GM21737 (cell line): ENCODE results near the gene C6orf163.
A peak's percentile ranks its signal among the peaks of the same experiment; 100 is the strongest.

ENCODE experiments used
- ATAC-seq: cut with Tn5 transposase; IDR thresholded peaks from one replicate; pipeline ENCODE4 v1.9.1; 2021; ENCODE audit warnings: mild to moderate bottlenecking, moderate library complexity; ENCODE audit not compliant: unreplicated experiment

The C6orf163 gene

DNA sequence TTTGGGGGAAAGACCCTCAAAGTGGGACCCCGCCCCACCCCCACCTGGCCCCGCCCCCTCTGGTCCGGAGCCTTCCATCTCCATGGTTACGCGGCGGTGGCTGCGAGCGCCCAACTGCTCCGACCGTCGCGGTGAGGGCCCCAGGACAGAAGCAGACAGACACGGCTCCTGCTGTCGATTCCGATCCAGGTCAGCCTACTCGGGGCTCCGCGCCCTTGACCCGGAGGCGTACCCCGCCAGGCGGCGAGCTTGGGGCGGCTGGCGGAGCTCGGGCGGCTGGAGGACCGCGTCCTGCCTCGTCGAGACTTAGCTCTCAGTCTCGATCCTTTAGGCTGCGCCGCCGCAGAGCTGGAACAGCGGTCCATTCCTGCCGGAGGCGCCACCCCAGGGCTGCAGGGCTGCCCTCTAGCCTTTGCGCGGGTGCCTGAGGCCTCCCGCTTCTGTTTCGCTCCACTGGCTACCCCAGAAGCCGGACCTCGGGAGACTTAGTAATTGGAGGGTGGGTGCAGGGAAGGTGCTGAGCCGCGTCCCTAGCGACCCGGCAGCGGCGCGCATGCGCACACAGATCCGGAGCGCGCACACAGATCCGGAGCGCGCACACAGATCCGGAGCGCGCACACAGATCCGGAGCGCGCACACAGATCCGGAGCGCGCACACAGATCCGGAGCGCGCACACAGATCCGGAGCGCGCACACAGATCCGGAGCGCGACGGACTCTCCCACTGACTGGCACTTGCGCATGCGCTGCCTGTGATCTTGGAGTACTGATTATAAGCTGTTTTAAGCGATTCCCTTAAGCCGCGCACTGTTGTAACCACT, 63.5 kb downstream of the C6orf163 start, which contains the start of gene CFAP206:
TSS of gene CFAP206 (plus strand) at position 72 of the 820 bp plus-strand sequence. CDS start 1,868 bp downstream, outside the sequence.
- ATAC-seq, result peak; percentile 77

DNA sequence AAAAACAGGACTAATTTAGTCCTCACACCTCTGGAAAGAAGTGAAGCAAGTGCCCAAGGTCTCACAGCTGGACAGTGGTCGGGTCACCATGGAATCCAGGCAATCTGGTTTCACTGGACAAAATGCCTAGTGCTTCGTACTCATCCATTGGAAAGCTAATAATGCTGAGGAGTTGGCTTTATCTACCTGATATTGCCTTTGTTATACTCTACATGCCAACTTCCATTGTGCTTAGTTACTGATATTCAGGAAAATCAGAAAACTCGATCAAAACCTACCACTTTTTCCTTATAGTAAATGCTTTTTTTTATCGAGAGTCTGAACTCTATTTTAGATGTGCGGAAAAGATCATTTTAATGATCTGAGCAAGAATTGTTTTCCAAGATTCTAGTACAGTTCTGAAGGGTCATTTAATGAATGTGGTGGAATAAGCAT, 64.1 kb downstream of the C6orf163 start:
- ATAC-seq, result no peak
